ENCODE results near the gene COL11A2.
A peak's percentile ranks its signal among the peaks of the same experiment; 100 is the strongest.
"Not testable (repeated sequence)": the region's sequence is repeated elsewhere in the genome, so short reads cannot be mapped to it uniquely, and the experiment has no call there.

The COL11A2 gene

DNA sequence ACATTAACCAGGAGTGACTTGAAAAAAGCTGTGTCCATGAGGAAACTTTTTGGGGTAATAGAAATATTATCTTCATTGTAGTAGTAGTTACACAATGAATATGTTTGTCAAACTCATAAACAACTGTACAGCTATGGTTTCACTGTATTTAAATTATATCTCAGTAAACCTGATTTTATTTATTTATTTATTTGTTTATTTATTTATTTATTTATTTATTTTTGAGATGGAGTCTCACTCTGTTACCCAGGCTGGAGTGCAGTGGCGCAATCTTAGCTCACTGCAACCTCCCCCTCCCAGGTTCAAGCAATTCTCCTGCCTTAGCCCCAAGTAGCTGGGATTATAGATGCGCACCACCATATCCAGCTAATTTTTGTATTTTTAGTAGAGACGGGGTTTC lies 41.7 kb downstream of the COL11A2 start:
- DNase-seq, result not testable (repeated sequence)

GRCh38 chr6:33147807-33148666 lies 44.2 kb downstream of the COL11A2 start:
- no peak for DNase-seq

GRCh38 chr6:33144373-33144772 lies 47.9 kb downstream of the COL11A2 start:
- DNase-seq, result no peak

DNA sequence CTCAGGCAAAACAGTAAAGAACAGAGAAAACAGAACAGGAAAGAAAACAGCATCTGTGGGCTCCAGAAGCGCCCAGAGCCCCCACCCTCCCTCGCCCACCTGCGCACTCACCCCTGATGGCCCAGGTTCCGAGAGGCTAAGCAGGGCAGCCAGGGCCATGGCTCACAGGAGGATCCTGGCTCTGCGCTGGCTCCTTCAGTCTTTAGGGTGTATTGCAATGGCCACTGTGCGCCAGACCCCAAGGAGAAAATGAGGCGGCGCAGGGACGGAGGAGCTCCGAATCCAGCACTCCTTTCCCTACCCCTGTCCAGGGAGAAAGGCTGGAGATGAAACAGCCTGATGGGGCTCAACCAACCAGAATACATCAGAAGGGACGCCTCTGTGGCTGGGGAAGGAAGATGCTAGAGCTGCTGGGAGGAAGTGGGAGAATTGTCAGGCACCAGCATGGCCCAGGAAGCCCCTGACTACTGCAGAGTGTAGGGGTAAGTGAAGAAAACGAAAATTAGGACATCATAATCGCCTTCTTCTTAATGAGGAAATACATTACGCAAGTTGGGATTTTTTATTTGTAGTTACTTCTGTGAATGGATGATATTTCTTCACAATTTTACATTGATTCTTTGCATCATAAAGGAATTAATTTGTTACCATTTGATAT lies 49.0 kb downstream of the COL11A2 start:
- no peak for DNase-seq

- DNase-seq, result no peak
Observed at GRCh38 chr6:33142501-33143070, 49.7 kb downstream of the COL11A2 start.

DNA sequence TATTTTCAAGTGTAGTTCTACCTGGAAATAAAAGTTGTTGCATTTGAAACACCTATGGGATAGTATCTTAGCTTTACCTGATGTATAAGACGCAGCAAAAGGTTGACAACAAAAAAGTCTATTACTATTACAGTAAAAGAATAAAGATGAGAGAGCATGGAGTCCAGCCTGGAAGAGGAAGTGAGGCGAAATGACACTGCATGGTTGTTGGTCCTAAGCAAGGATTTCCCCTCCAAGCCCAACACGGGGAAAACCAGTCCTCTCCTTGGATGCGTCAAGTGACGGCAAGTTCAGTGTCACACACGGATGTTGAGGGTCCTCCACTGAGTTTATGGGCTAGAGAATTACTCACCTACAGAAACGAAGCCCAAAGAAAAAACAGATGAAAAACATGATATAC lies 51.7 kb downstream of the COL11A2 start:
- no peak for DNase-seq

DNA sequence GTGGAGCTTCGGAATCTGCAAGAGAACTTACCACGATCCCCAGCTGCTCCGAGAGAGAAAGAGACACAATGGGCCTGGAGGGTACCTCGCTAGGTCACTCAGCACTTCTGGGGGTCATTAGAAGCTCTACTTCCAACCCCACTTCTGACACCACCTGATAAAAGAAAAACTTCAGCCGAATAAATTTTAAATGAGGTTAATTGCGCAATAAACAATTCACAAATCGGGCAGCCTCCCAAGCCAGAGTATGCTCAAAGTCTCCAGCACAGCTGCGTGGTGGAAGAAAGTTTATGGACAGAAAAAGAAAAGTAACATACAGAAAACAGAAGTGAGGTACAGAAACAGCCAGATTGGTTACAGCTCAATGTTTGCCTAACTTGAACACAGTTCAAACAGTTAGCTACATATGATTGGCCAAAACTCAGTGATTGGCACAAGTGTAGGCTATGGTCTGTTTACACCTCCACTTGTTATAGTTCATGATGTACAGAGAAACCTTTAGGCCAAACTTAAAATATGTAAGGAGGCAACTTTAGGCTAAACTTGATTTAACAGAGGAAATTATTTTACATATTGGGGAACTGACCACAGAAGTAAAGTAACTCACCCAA lies 52.6 kb downstream of the COL11A2 start:
- DNase-seq, result no peak

- DNase-seq, result no peak
Observed at GRCh38 chr6:33136310-33136900, 55.9 kb downstream of the COL11A2 start.

DNA sequence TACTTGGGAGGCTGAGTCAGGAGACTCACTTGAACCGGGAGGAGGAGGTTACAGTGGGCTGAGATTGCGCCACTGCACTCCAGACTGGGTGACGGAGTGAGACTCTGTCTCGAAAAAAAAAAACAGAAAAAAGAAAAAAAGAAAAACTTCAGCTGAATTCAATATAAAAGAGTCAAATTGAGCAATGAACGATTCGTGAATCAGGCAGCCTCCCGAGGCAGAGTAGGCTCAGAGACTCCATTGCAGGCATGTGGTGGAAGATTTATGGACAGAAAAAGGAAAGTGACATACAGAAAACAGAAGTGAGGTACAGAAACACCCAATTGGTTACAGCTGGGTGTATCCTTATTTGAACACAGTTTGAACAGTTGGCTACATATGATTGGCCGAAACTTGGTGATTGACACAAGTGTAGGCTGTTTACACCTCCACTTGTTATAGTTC lies 60.2 kb downstream of the COL11A2 start:
- no peak for DNase-seq

- no peak for DNase-seq
Observed at GRCh38 chr6:33128318-33128717, 63.9 kb downstream of the COL11A2 start.

DNA sequence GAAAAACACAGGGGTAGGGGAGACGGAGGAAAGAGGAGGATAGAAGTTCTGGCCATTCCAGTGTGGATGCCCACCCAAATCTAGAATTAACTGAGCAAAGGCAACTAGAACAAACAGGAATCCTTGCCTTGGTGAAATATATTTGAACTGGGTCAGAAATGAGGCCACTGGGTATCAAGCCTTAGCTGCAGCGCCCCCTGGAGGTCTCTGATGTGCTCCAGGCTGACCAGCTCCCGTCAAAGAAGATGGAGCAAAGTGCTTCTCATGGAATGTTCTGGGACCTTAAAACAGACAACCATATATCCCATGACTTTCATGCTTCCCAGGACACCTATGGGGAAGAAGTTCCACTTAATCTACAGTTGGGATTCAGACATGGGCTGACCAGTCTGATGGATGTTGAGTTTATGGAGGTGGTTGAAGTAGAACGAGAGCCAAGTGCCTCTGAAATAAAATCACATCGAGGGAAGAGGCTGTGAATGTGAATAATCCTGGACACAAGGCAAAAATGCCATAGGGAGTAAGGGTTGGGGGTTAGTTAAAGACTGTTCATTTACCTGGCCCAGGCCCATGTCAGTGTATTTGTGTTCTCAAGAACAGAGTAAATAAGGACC lies 66.1 kb downstream of the COL11A2 start:
- DNase-seq, result peak; percentile 28 to 72

DNA sequence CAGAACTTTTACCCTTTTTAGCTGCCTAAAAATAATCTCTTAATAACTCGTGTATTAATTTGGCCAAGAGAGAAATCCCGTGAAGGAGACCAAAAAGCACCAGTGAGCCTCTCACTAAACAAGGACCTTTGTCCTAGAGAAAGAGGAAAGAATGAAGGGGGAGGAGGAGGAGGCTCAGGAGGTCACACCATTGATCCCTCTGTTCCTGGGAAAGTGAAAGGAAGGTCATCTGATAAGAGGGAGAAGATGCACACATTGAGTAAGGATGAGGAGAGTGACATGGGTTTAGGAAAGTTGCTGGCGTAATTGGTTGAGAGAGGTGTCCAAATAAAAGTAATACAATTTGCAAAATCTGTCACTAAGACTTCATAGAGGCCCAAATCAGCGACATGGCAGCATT lies 67.3 kb downstream of the COL11A2 start:
- DNase-seq, result no peak

- DNase-seq, result no peak
Observed at GRCh38 chr6:33124525-33124901, 67.8 kb downstream of the COL11A2 start.

DNA sequence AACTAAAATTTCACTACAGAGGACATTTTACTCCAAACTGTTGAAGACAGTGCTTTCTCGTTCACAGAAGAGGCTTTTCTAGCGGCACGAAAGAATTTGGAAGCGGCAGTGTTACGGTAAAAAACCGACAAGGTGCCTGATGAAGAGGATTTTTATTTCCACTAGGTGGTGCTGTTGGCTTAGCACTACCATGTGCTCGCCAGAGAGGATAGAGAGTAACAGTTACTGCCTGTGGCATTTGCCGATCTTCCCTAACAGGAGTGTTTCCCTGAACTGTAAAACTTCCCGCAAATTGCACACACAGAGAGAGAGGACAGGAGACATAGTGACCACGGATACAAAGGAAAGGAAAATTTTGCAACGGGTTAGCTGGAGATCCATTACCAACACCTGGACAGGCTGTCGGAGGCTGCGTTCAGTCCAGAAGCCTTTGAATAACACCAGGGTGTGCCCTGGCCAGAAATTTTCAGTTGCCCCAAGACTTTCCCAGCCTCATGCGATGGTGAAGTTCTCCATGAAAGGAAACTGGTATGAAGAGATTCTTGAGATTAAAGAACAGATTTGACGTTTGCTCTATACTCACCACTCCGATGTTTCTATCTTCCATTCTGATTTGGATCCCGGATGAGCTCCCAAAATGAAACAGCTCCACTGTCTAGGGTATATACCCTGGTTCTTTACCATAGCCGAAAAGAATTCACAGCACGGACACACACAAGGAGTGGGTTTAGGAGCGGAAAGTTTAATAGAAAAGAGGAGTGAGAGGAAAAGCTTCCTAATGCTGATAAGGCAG lies 68.3 kb downstream of the COL11A2 start:
- DNase-seq, result peak; percentile 55 to 79

GRCh38 chr6:33123181-33123580 lies 69.1 kb downstream of the COL11A2 start:
- DNase-seq, result no peak

DNA sequence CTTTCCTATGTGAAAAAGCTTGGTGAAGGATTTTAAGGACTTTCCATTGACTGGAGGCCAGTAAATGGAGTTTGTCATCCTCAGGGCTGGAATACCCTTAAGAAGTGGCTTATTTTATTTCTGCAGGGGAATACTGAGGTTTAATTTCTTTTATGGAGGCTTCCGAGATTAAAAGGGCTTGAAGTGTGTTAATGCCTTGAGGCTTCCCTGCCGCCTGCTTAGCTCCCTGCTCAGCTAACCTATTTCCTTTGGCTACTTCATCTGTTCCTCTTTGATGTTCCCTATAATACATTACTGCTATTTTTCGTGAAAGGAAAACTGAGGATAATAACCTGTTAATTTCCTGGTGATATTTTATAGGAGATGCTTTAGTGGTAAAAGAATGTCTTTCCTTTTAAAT lies 72.3 kb downstream of the COL11A2 start:
- DNase-seq, result no peak

DNA sequence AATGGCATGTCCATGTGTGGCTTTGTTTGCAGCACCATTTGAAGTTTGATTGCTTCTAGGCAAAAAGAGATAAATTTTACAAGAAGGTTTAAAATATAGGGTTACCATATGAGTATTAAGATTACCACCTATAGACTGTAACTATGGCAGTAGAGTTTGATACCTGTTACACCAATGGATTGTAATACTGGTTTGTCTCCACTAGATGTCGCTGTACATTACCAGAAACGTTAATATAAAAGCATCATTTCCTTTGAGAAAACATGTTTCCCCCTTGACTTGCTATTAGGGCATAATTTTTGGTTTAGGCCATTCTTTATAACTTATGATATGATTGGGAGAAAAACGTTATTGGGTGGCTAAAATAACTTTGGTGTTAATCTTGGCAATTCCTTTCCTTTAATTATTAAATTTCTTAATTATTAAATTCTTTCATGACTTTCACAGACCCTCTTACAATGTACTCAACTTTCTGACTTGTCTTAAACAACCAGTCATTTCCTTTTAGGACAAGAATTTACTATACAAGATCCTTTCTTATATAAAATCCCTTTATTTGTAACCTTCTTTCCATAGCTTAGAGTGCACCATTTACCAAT lies 73.6 kb downstream of the COL11A2 start:
- DNase-seq, result peak; percentile 25 to 36

GRCh38 chr6:33117811-33118277 lies 74.4 kb downstream of the COL11A2 start:
- no peak for DNase-seq

DNA sequence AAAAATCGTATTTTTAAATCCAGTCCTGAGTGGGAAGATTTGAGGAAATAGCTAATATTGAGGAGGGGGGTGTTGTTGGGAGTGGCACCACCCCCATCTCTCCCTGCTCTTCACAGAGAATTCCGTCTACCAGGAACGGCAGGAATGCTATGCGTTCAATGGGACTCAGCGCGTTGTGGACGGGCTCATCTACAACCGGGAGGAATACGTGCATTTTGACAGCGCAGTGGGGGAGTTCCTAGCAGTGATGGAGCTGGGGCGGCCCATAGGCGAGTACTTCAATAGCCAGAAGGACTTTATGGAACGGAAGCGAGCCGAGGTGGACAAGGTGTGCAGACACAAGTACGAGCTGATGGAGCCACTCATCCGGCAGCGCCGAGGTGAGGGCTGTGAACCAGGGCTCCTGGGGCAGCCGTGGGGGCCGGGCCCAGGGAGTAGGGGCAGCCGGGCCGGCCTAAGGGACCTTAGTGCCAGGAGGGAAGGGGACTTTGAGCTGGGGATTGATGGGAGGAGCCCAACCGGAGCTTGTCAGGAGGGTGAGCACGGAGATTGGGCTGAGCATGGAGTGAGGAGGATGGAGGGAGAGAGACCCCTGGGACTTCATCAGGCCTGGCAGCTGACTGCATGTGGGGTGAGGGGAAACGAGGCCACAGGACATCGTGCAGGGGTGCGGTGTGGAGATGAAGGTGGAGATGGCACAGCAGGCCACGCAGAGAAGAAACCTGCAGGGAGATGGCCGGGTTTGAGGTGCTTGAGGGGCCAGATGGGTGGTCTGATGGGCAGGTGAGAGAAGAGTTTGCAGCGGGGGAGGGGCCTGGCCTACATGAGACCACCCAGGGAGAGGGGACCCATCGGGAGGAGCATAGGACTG lies 75.2 kb downstream of the COL11A2 start:
- no peak for DNase-seq

- DNase-seq, result no peak
Observed at GRCh38 chr6:33116417-33116816, 75.8 kb downstream of the COL11A2 start.
